SH-SY5Y (cell line): ENCODE measurements around the gene KBTBD12.

Source experiments
- GATA2 ChIP-seq: IDR thresholded peaks from 2 replicates; pipeline ENCODE4 v1.6.1; 2011; ENCODE audit warnings: mild to moderate bottlenecking, low read depth, low read length
- GATA3 ChIP-seq: IDR thresholded peaks from 2 replicates; pipeline ENCODE4 v1.6.1; 2011; ENCODE audit warnings: low read depth, mild to moderate bottlenecking, low read length, moderate library complexity

KBTBD12 gene

DNA sequence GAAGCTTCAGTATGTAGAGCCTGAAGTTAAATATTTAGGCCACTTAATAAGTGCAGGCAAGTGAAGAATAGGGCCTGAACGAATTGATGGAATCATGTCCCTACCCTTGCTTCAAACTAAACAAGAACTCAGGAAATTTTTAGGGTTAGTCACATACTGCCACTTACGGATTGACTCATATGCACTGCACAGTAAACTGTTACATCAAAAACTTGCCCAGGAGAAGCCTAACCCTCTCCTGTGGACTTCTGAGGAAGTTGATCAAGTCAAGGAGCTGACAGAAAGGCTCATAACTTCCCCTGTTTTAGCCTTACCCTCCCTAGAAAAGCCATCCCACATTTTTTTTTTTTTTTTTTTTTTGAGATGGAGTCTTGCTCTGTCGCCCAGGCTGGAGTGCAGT, 20.6 kb upstream of the KBTBD12 start:
- TF ChIP-seq GATA3, result no peak
- no peak for TF ChIP-seq GATA2

DNA sequence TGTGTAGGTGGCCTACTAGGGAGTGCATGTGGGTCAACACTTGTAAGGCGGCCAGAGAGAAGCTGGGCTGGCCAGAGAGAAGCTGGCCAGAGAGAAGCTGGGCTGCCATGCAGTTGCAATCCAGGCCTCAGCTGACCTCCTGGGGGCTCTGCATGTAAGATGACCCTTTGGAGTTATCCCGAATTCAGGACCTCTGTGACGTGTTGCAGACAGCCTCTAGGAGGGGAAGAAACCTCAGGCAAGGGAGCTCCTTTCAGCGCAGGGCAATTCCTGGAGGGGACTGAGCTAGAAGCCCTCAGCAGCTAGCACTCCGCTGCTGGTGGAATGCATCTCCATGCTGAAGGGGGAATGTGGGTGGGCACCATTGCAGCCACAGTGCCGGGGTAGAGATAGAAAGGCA, 15.8 kb upstream of the KBTBD12 start:
- TF ChIP-seq GATA2 (no peak), GATA3 (no peak)

DNA sequence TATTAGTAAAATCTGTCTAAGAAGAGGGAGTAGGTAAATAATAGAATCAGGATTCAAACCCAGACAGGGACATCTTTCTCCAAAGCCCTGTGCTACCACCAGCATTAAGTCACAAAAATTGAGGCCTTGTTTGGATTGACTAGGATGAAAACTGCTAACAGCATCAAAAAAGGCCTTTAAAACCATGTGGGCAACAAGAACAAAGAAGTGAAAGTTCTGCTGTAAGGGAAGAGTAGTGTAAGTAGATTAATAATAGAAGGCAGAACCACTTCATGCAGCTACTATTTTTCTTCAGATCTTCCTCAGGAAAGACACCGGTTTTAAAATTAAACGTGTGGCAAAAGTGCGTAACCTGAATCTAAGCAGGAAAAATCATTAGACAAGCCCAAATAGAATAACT, 15.3 kb upstream of the KBTBD12 start:
- TF ChIP-seq GATA2 (no peak), GATA3 (no peak)

DNA sequence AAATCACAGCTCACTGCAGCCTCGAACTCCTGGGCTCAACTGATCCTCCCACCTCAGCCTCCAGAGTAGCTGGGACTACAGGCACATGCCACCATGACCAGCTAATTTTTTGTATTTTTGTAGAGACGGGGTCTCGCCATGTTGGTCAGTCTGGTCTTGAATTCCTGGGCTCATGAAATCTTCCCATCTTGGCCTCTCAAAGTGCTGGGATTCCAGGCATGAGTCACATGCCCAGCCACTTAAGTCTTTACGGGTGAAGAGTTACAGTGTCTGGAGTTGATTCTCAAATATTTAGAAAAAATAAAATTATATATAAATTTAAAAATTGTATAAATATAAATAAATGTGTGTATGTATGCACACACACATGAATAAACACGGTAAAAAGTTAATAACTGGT, 14.5 kb upstream of the KBTBD12 start:
- TF ChIP-seq GATA3 (no peak), GATA2 (no peak)

DNA sequence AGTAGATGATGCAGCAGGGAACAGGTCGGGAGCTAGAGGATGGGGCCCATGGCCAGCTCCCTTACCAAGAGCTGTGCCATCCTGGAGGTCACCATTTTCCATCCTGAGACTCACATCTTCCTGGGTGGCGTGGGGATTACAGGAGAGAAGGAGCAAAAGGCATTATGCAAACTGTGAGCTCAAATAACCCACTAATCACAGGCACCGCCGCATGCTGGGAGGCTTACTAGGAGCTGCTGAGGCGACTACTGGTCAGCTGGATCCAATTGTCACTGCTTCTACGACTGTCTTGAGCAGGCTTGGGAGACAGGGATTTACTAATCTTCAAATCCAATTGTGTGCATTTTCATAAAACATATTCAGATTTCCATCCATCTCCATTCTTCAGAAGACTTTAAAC, 12.5 kb upstream of the KBTBD12 start:
- TF ChIP-seq GATA2, result no peak
- no peak for TF ChIP-seq GATA3

DNA sequence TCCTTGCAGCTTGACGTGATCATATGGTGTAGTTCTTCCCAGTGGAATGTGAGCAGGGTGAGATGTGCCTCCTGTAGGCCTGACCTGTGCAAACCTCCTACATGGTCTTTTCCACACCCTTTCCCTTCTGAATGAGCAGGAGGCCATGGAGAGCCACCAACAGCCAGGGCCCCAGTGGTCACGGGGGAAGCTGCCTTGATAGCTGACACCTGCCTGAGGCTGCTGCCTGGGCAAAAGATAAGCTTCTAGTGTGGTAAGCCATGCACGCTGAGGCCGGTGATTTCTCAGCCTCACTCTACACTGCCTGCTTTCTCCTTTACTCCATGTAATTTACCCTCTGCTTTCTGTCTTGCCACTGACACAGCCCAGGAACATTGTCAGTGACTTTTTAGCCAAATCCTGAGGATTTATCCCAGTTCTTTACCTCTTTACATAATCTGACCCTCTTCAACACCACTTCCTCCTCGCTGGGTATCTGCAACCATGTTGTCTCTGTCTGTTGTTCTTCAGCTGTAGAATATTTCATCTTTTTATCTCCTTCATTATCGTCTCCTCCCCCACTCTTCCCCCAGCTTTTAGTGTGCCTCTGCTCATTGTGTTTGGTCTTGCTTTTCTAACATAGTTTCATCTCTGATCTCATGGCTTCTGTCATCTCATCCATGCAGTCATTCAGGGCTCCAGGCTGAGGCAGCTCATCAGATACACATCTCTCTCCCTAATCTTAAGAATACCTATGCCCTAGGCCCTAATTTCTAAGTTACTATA, 11.2 kb upstream of the KBTBD12 start:
- no peak for TF ChIP-seq GATA2
- TF ChIP-seq GATA3, result no peak

DNA sequence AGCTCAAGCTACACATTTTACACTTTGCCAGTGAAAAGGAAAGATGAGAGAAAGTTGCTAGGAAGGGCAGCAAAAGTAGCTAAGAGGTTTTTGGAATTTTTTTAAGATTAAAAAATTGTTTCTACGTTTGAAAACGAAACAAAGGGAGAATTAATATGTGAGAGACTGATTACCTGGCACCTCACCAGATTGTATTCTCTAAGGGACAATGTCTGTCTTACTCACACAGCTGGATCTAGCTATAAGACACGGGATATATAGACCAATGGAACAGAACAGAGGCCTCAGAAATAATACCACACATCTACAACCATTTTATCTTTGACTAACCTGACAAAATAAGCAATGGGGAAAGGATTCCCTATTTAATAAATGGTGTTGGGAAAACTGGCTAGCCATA, 9.5 kb upstream of the KBTBD12 start:
- TF ChIP-seq GATA2 (no peak), GATA3 (no peak)

DNA sequence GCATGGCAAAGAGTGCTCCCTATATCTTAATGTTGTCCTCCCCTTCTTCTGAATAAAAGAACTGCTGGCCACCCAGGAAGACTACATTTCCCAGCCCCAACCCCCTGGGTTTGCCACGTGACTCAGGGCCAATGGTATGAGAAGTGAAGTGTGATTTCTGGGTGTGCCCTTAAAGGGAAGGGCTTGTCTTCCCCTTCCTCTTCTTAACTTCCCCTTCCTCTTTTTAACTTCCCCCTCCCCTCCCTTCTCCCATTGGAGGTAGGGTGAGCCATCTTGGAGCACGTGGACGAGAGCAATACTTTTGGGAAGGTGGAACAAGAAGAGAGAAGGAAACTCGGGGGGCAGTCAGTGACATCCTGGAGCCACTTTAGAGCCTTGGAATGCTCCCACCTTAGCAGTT, 6.8 kb upstream of the KBTBD12 start:
- TF ChIP-seq GATA2 (no peak), GATA3 (no peak)

DNA sequence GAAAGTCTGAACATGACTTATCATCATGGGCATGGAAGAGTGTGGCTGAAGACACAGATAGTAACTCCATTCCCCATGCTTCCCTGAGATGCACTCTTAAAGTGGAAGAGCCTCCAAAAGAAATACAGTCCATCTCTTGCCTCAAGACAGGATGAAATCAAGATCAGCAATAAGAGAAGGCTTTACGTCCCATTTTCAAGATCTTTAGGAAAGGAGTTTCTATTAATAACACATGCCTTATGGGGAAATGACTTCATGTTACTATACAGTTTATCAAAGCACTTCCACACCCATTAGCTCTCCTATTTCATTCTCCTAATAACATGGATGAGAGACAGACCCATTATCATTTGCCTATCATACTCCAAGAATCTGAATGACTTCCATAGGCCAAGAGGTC, 6.1 kb upstream of the KBTBD12 start:
- TF ChIP-seq GATA3 (no peak), GATA2 (no peak)

DNA sequence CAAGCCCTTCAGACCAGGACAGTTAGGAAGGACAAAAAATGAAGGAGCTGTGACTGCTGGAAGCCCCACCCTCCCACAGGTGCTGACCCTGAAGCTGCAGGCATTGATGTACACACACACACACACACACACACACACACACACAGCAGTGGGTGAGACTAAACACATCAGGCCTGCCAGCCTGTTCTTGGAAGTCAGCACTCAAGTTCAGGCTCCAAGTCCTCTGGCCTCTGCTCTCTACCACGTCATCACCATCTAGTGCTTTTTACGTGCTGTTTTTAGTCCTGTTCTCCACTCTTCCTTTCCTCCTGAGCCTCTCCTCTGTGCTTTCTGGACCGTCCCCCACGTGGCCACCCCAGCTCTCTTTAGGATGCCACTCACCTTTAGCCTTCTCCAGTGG, 5.4 kb upstream of the KBTBD12 start:
- no peak for TF ChIP-seq GATA2
- TF ChIP-seq GATA3, result no peak

DNA sequence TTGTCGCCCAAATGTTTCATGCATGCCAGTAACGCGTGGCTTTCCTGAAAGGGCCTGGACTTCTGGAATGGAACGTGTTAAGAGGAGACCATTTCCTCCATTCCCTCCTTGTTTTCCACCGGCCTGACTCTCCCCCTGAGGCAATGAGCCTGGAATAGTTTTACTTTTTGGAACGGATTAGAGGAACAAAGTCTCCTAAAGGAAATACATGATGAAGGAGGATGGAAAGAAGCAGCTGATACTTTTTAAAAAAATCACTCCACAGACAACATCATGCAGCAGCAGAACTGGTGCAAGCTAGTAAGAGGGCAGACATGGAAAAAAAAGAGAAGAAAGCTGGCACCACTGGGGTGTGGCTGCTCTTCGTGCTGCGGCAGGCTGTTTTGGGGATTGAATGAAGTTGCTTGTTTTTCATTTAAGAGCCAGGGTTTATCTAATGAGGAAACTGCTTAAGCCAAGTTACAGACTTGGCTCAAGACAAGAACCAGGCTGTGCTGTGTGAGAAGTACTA, 3.6 kb upstream of the KBTBD12 start:
- no peak for TF ChIP-seq GATA3

DNA sequence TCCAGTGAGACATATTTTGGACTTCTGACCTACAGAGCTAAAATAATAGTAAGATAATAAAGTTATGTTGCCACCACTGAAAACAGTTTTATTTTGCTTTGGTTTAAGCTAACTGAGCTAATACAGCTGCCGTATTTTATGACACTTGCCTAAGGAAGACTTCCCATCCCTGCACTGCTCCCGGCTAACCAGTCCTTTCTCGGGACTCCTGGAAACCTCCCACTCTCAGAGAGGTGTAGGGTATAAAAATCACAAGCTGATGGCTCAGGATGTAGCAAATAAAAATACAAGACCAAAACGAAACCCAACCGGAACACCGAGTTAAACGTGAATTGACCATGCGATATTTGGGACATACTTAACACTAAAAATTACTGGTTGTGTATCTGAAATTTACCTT, 448 bp upstream of the KBTBD12 start:
- no peak for TF ChIP-seq GATA2
- no peak for TF ChIP-seq GATA3

DNA sequence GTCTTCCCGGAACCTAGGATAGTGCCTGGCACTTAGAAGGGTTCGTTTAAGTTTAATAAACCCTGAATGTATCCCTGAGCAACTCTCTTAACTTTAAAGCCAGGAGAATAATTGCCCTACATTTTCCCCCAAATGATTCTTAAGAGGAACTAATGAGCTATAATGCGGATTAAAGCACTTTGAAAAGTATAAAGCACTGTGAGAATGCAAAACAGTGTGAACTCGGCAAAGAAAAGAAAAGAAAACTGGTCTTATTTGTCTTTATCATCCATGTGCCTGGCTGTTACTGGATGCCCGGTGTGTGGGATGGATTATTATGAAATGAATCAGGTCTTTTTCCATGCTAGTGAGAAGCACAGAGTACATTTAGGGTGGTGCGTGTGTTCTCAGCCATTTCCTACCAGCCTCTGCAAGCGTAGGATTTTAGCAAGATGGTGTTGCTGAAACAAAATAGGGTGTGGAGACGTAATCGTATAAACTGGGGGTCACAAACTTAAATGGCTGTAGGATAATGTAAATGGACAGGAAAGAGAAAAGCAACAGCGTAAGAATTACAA, 983 bp downstream of the KBTBD12 start:
- TF ChIP-seq GATA2 (no peak), GATA3 (no peak)

DNA sequence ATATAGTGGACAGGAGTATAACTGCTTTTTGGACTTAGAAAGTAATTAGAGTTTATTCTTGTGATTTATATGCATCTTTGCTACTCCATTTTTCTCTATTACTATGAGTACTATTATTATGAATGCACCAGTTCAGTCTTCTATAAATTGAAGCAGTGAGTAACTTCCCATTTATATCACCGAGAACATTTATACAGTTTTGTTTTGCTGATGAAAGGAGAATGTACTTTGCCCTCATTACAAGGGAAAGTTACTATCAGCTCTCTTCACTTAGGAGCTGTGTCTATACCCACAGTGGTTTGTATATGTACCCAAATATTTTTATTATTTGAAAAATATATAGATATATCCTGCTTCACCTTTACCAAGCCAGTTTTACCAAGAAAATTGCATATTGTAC, 5.7 kb downstream of the KBTBD12 start:
- TF ChIP-seq GATA2, result no peak
- no peak for TF ChIP-seq GATA3

DNA sequence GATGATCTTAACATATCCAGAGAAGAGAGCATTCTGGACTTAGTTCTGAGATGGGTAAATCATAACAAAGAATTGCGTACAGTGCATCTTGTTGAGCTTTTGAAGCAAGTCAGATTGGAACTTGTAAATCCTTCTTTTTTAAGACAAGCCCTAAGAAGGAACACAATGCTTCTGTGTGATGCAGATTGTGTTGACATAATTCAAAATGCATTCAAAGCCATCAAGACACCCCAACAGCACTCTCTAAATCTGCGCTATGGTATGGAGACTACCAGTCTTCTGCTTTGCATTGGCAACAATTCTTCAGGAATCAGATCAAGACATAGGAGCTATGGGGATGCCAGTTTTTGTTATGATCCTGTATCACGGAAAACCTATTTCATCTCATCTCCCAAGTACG, 8.6 kb downstream of the KBTBD12 start:
- TF ChIP-seq GATA2 (no peak), GATA3 (no peak)

DNA sequence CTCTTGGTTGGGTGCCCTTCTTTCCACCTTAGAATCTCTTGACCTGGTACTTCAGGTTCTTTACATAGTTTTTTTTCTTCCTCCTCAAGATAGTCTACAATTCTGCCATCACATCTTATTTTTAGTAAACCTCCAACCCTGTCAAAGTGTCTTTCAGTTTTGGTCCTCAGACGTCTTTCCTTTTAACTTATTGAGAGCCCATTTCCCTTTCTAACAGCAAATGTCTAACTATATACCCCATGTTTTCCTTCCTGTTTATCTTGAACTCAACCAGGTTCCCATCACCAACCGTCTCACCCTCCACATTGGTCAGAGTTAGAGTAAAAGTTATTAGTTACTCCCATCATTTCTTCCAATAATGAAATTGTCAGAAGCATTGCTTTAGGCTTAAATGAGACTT, 10.4 kb downstream of the KBTBD12 start:
- no peak for TF ChIP-seq GATA3
- TF ChIP-seq GATA2, result no peak
